ENCODE data around the gene KIF3B. TPM values are rescaled to one million over a fixed set of nuclear protein-coding genes. Genes with fewer than 3 reads are reported as not detected.

Gene KIF3B
- total RNA-seq, 1 experiment from 2014 or later, result 31.5 TPM

DNA sequence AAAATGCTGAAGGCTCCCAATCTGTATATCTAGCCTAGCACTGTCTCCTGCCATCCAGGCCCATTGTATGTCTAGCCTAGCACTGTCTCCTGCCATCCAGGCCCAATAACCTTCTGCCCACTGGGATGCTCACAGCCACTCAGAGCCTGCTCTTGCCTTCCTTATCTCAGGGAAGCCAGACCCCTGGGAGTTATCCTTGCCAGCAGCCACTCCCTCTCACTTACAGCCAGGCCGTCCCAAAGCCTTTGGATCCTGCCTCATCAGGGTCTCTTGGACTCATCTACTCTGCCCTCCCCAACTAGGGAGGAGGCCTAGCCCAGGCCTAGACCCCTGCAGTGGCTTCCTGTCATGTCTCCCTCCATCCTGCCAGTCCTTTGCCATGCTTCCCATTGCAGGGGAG, 37.3 kb downstream of the KIF3B start:
- POLR2A ChIA-PET, result no interaction called here
- TF ChIP-seq POLR2A (IDR thresholded peaks at IDR 0.05; ENCODE audit: borderline replicate concordance, extremely low read depth, insufficient read depth, insufficient read length) (no peak), RAD21 (IDR thresholded peaks at IDR 0.05; ENCODE audit: low read depth) (no peak), TCF7L2 (IDR thresholded peaks at IDR 0.05; ENCODE audit: borderline replicate concordance, extremely low read depth, insufficient read depth, insufficient read length) (no peak), ZFX (IDR thresholded peaks at IDR 0.05) (no peak)
- H3K4me3 ChIP-seq (replicated peaks in 1 of 2; ENCODE audit: low read depth in 1 of 2, low read length in 2 of 2), result no peak overlapping the region
- no peaks in the 10 kb centered on the region for H3K9me2 ChIP-seq (ENCODE audit: insufficient read depth)
- peaks cover 9 to 12% of the 10 kb centered on the region in 2 experiments; a peak in 3 of 4 replicates for H3K36me3 ChIP-seq (ENCODE audit: control insufficient read depth in 1 of 2, insufficient read depth in 2 of 2, low read length in 2 of 2)
- H3K9ac ChIP-seq (ENCODE audit: low read length), result no peak overlapping the region
- no peak overlapping the region for H3K27ac ChIP-seq (ENCODE audit: low read depth, low read length)
- H3K79me2 ChIP-seq (ENCODE audit: insufficient read depth, low read length), result no peaks in the 10 kb centered on the region
- no peaks in the 10 kb centered on the region for H4K20me1 ChIP-seq (ENCODE audit: insufficient read depth)
- CTCF ChIA-PET, result no interaction called here
- peaks cover 0 to 5% of the 10 kb centered on the region in 2 experiments; a peak in 1 of 4 replicates for H3K4me1 ChIP-seq (ENCODE audit: control insufficient read depth in 1 of 2, insufficient read depth in 2 of 2, low read length in 2 of 2)
- ATAC-seq (no peak), DNase-seq (ENCODE audit: low read depth, low spot score) (no peak)
- no peaks in the 10 kb centered on the region for H3K27me3 ChIP-seq (ENCODE audit: insufficient read depth, low read length)
- H2AFZ ChIP-seq (ENCODE audit: low read depth, low read length, poor library complexity, severe bottlenecking), result no peak overlapping the region
- no peaks in the 10 kb centered on the region for H3K9me3 ChIP-seq (ENCODE audit: control insufficient read depth in 1 of 2, insufficient read depth in 1 of 2, low read depth in 1 of 2, low read length in 2 of 2)
- intact Hi-C loops (cut with micrococcal nuclease), result no loop called here
- BruUV-seq (replicated peaks), result no TSS peak
- RAD21 ChIA-PET (ENCODE audit: low non-redundant PET in 1 of 2, low total read pairs in 2 of 2, uncharacterized antibody in 2 of 2, unreplicated experiment in 2 of 2), result no interaction called here
- no peak overlapping the region for H3K4me2 ChIP-seq (ENCODE audit: low read length)

DNA sequence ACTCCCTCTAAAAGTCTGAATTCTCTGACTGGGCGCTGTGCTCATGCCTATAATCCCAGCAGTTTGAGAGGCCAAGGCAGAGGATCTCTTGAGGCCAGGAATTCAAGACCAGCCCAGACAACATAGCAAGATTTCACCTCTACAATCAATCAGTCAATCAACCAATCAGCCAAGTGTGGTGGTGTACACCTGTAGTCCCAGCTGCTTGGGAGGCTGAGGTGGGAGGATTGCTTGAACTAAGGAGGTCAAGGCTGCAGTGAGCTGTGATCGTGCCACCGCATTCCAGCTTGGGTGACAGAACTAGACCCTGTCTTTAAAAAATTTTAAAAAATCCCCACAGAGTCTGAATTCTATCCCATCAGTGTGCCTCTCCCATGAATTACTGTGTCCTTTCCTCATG, 37.9 kb downstream of the KIF3B start:
- H3K27me3 ChIP-seq (ENCODE audit: insufficient read depth, low read length), result no peaks in the 10 kb centered on the region
- intact Hi-C loops (cut with micrococcal nuclease), result no loop called here

More for the DNA sequence above, 37.9 kb downstream of the KIF3B start:
- Histone ChIP-seq H3K27ac (ENCODE audit: low read depth, low read length) (no peak overlapping the region), H3K4me2 (ENCODE audit: low read length) (no peak overlapping the region), H3K9ac (ENCODE audit: low read length) (no peak overlapping the region), H4K20me1 (ENCODE audit: insufficient read depth) (no peaks in the 10 kb centered on the region), H3K4me1 (ENCODE audit: control insufficient read depth in 1 of 2, insufficient read depth in 2 of 2, low read length in 2 of 2) (peaks cover 0 to 5% of the 10 kb centered on the region in 2 experiments; a peak in 1 of 4 replicates), H3K9me3 (ENCODE audit: control insufficient read depth in 1 of 2, insufficient read depth in 1 of 2, low read depth in 1 of 2, low read length in 2 of 2) (no peaks in the 10 kb centered on the region), H3K79me2 (ENCODE audit: insufficient read depth, low read length) (no peaks in the 10 kb centered on the region), H3K36me3 (ENCODE audit: control insufficient read depth in 1 of 2, insufficient read depth in 2 of 2, low read length in 2 of 2) (peaks cover 8 to 9% of the 10 kb centered on the region in 2 experiments), H3K9me2 (ENCODE audit: insufficient read depth) (no peaks in the 10 kb centered on the region), H2AFZ (ENCODE audit: low read depth, low read length, poor library complexity, severe bottlenecking) (no peak overlapping the region), H3K4me3 (replicated peaks in 1 of 2; ENCODE audit: low read depth in 1 of 2, low read length in 2 of 2) (no peak overlapping the region)
- no peak for DNase-seq (ENCODE audit: low read depth, low spot score)
- no peak for TF ChIP-seq FOSL1 (IDR thresholded peaks at IDR 0.05; ENCODE audit: low read depth)
- no peak for TF ChIP-seq EZH2phosphoT487 (IDR thresholded peaks at IDR 0.05; ENCODE audit: borderline replicate concordance)
- TF ChIP-seq CBX3 (IDR thresholded peaks at IDR 0.05; ENCODE audit: low read depth), result no peak
- TF ChIP-seq CEBPB (IDR thresholded peaks at IDR 0.05; ENCODE audit: low read depth), result no peak
- TF ChIP-seq, protein P1, sequence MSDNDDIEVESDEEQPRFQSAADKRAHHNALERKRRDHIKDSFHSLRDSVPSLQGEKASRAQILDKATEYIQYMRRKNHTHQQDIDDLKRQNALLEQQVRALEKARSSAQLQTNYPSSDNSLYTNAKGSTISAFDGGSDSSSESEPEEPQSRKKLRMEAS (IDR thresholded peaks at IDR 0.05), result no peak
- TF ChIP-seq EZH2 (IDR thresholded peaks at IDR 0.05), result no peak
- TF ChIP-seq, protein P2, sequence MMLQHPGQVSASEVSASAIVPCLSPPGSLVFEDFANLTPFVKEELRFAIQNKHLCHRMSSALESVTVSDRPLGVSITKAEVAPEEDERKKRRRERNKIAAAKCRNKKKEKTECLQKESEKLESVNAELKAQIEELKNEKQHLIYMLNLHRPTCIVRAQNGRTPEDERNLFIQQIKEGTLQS (IDR thresholded peaks at IDR 0.05), result no peak
- TF ChIP-seq SP1 (IDR thresholded peaks at IDR 0.05; ENCODE audit: low read depth), result no peak
- RAD21 ChIA-PET (ENCODE audit: low non-redundant PET in 1 of 2, low total read pairs in 2 of 2, uncharacterized antibody in 2 of 2, unreplicated experiment in 2 of 2), result no interaction called here
- no TSS peak for BruUV-seq (replicated peaks)
- POLR2A ChIA-PET, result no interaction called here
- no peak for ATAC-seq
- CTCF ChIA-PET, result no interaction called here

All from HCT116 (cell line).